A673 (cell line): ENCODE measurements around the gene AMIGO1. TPM values are rescaled to one million over a fixed set of nuclear protein-coding genes. Genes with fewer than 3 reads are reported as not detected.

Source experiments
- BruUV-seq: library from RNA; stranded (reverse); fragments of 400-500 nt; replicated peaks from 2 replicates; lab custom pipeline; 2021; lab: Mats Ljungman, UMichigan
- CTCF ChIA-PET: fragments of 300-600 bp; sonication (Branson Sonifier 250); formaldehyde crosslinking; loops from one replicate; lab custom pipeline; 2022; ENCODE audit warnings: antibody characterized with exemption; lab: Charles Lee
- POLR2A ChIA-PET: fragments of 300-600 bp; sonication (Branson Sonifier 250); formaldehyde crosslinking; loops from one replicate; lab custom pipeline; 2022; ENCODE audit warnings: antibody characterized with exemption; ENCODE audit not compliant: low non-redundant PET; lab: Charles Lee
- DNase-seq: peaks from one replicate; pipeline ENCODE4 v3.0.0-alpha.2; 2015; ENCODE audit warnings: low spot score
- H3K27ac ChIP-seq: fragments of 200-600 bp; sonication (generic); 2 replicates; pipeline ENCODE4 v1.5.1; 2016; ENCODE audit warnings: mixed run types, low read depth, mild to moderate bottlenecking, mixed read lengths, antibody characterized with exemption, low read length; ENCODE audit not compliant: poor library complexity, severe bottlenecking
- H3K27me3 ChIP-seq: fragments of 200-600 bp; sonication (generic); replicated peaks from 2 replicates; pipeline ENCODE4 v1.6.1; 2017; ENCODE audit warnings: mixed run types, low read depth, mild to moderate bottlenecking, mixed read lengths, antibody characterized with exemption, low read length; ENCODE audit not compliant: insufficient read depth, poor library complexity
- H3K36me3 ChIP-seq: fragments of 200-600 bp; sonication (generic); 2 replicates; pipeline ENCODE4 v1.6.1; 2016; ENCODE audit warnings: mixed run types, mild to moderate bottlenecking, mixed read lengths, antibody characterized with exemption, low read length; ENCODE audit not compliant: insufficient read depth, poor library complexity, severe bottlenecking
- H3K4me1 ChIP-seq: fragments of 200-600 bp; sonication (generic); 2 replicates; pipeline ENCODE4 v1.6.1; 2017; ENCODE audit warnings: mixed run types, mild to moderate bottlenecking, mixed read lengths, antibody characterized with exemption, low read length; ENCODE audit not compliant: insufficient read depth, poor library complexity, severe bottlenecking
- H3K4me3 ChIP-seq: fragments of 200-600 bp; sonication (generic); 2 replicates; pipeline ENCODE4 v1.5.1; 2016; ENCODE audit warnings: low read depth, mixed run types, mild to moderate bottlenecking, mixed read lengths, low read length; ENCODE audit not compliant: poor library complexity, severe bottlenecking
- H3K9me3 ChIP-seq: fragments of 200-600 bp; sonication (generic); 2 replicates; pipeline ENCODE4 v1.6.1; 2016; ENCODE audit warnings: mixed run types, low read depth, mild to moderate bottlenecking, mixed read lengths, antibody characterized with exemption, low read length; ENCODE audit not compliant: poor library complexity, severe bottlenecking
- CTCF ChIP-seq: fragments of 300-800, 200-600 bp; sonication (generic); conservative IDR thresholded peaks from 2 replicates; pipeline ENCODE4 v1.5.1; 2017; ENCODE audit warnings: low read depth, mild to moderate bottlenecking, antibody characterized with exemption, low read length, moderate library complexity, mixed read lengths
- EZH2 ChIP-seq: fragments of 200-600 bp; sonication (generic); IDR thresholded peaks from 2 replicates; pipeline ENCODE4 v1.6.1; 2017; ENCODE audit warnings: borderline replicate concordance, low read depth, mild to moderate bottlenecking, mixed read lengths, antibody characterized with exemption, low read length; ENCODE audit not compliant: poor library complexity, severe bottlenecking
- intact Hi-C: fragments of 100-400 bp; cut with micrococcal nuclease; formaldehyde crosslinking; loops from one replicate; pipeline ENCODE4 v1.10.0; 2022; ENCODE audit not compliant: unreplicated experiment
- total RNA-seq: library from RNA; stranded (reverse); gene quantifications from 2 replicates; pipeline ENCODE4 v1.2.3, GENCODE V29; 2021

AMIGO1 gene
- total RNA-seq, 1 experiment from 2014 or later = 1.8 TPM

- POLR2A ChIA-PET = no interaction called here
- no peak overlapping the region for H3K27ac ChIP-seq
Observed at GRCh38 chr1:109499661-109500536, 9.6 kb downstream of the AMIGO1 start.

GRCh38 chr1:109499081-109499480, 10.4 kb downstream of the AMIGO1 start:
- POLR2A ChIA-PET = no interaction called here
- CTCF ChIA-PET = interaction anchor here (0.9 kb wide), 1 partner anchor 8 kb away, joined by 3 read pairs; no protein-coding TSS in a partner anchor
- no peak for DNase-seq
- no TSS peak for BruUV-seq
- Histone ChIP-seq H3K4me1 (no peaks in the 10 kb centered on the region), H3K27ac (no peak overlapping the region), H3K4me3 (no peak overlapping the region), H3K9me3 (no peaks in the 10 kb centered on the region), H3K36me3 (peaks cover 5% of the 10 kb centered on the region), H3K27me3 (no peaks in the 10 kb centered on the region)
- TF ChIP-seq CTCF = no peak
- no peak for TF ChIP-seq EZH2
- intact Hi-C loops = loop anchor here (2.0 kb wide), 1 partner anchor 34 kb away; no protein-coding TSS in a partner anchor

More at GRCh38 chr1:109499661-109500536, 9.6 kb downstream of the AMIGO1 start:
- peaks cover 5% of the 10 kb centered on the region for H3K36me3 ChIP-seq
- no TSS peak for BruUV-seq
- H3K9me3 ChIP-seq = no peaks in the 10 kb centered on the region
- CTCF ChIA-PET = interaction anchor here (0.7 to 1.0 kb wide), 3 partner anchors 9 to 33 kb away, joined by 3 to 5 read pairs (median 5); no protein-coding TSS in a partner anchor
- TF ChIP-seq EZH2 = no peak
- TF ChIP-seq CTCF = peak; percentile 60
- peak; percentile 44 for DNase-seq
- no peaks in the 10 kb centered on the region for H3K4me1 ChIP-seq
- no peaks in the 10 kb centered on the region for H3K27me3 ChIP-seq
- no peak overlapping the region for H3K4me3 ChIP-seq
- intact Hi-C loops = loop anchor here (2.0 kb wide), 1 partner anchor 33 kb away; no protein-coding TSS in a partner anchor

GRCh38 chr1:109498161-109498801, 11.2 kb downstream of the AMIGO1 start:
- no TSS peak for BruUV-seq
- ChIA-PET POLR2A (no interaction called here), CTCF (no interaction called here)
- no peaks in the 10 kb centered on the region for H3K27me3 ChIP-seq
- no peak for DNase-seq
- no peaks in the 10 kb centered on the region for H3K4me1 ChIP-seq
- H3K9me3 ChIP-seq = no peaks in the 10 kb centered on the region
- peaks cover 5% of the 10 kb centered on the region for H3K36me3 ChIP-seq
- TF ChIP-seq EZH2 = no peak
- TF ChIP-seq CTCF = peak; percentile 59
- no peak overlapping the region for H3K27ac ChIP-seq
- H3K4me3 ChIP-seq = no peak overlapping the region
- intact Hi-C loops = loop anchor here (2.0 kb wide), 1 partner anchor 35 kb away; no protein-coding TSS in a partner anchor
